KOPT-K1 (cell line): ENCODE measurements around the gene DNASE1L1.

Source experiments
- H3K27ac ChIP-seq: fragments of 200-600 bp; sonication (generic); 2 replicates; pipeline ENCODE4 v1.5.1; 2016; ENCODE audit warnings: antibody characterized with exemption, mild to moderate bottlenecking, low read depth, low read length; ENCODE audit not compliant: poor library complexity, severe bottlenecking
- H3K36me3 ChIP-seq: fragments of 200-600 bp; sonication (generic); 2 replicates; pipeline ENCODE4 v1.5.1; 2017; ENCODE audit warnings: antibody characterized with exemption, mild to moderate bottlenecking, low read length, moderate library complexity; ENCODE audit not compliant: insufficient read depth
- H3K9me3 ChIP-seq: fragments of 200-600 bp; sonication (generic); 2 replicates; pipeline ENCODE4 v1.5.1; 2017; ENCODE audit warnings: antibody characterized with exemption, low read length, mild to moderate bottlenecking; ENCODE audit not compliant: insufficient read depth, poor library complexity, severe bottlenecking

The DNASE1L1 gene

GRCh38 chrX:154362085-154362742 is 46.8 kb downstream of the DNASE1L1 start:
- peaks cover 97% of the 10 kb centered on the region for H3K36me3 ChIP-seq
- no peak overlapping the region for H3K27ac ChIP-seq

GRCh38 chrX:154360155-154360713 is 48.8 kb downstream of the DNASE1L1 start:
- Histone ChIP-seq H3K27ac (no peak overlapping the region), H3K36me3 (peaks cover 93% of the 10 kb centered on the region), H3K9me3 (no peaks in the 10 kb centered on the region)

More at GRCh38 chrX:154362085-154362742, 46.8 kb downstream of the DNASE1L1 start:
- no peaks in the 10 kb centered on the region for H3K9me3 ChIP-seq

DNA sequence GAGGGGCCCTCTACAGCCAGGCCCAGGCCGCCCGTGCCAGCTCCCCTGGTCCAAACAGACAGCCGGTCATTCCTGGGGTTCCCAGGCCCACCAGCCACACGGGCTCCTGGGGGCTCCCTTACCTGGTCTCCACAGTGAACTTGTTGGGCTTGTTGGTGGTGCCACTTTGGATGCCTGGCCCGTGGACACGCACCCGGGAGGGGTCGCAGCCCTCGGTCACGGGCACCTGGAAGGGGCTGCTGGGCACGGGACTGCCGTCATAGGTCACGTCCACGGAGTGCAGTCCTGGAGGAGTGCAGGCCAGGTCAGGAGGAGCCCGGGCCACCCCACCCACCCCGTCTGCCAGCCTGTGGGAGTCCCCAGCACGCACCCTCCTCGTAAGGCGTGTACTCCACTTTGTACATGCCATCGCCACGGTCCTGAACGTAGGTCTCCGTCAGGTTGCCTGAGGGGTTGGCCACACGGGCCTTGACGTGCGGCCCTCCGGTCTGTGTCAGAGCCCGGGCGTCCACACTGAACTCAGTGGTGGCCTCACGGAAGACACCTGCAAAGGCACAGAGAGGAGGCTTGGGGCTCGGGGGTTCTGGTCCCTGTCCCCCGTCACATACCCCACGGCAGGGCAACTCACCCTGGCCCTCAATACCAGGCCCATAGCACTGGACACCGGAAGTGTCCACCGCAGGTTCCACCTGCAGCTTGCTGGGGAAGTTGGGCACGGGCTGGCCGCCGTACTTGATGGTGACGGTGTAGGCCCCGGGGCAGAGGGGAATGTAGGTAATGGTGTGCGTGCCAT is 49.5 kb downstream of the DNASE1L1 start:
- H3K36me3 ChIP-seq, result peaks cover 93% of the 10 kb centered on the region
- no peak overlapping the region for H3K27ac ChIP-seq
- no peaks in the 10 kb centered on the region for H3K9me3 ChIP-seq

DNA sequence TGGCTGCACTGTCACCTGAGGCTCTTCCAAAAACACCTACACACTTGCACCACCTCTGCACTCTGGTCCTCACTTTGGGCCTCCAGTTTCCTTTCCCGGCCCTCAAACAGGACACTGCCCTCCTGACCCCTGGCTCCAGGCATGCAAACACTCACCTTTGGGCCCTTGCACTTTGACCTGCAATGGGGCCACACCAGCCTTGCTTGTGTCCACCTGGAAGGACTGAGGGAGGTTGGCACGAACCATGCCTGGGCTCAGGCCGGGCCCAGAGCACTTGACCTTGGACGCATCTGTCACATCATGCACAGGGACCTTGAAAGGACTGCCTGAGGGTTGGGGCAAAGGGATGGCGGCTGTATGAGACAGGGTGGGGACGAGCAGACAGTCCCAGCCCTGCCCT is 50.2 kb downstream of the DNASE1L1 start:
- no peaks in the 10 kb centered on the region for H3K9me3 ChIP-seq
- no peak overlapping the region for H3K27ac ChIP-seq
- peaks cover 93% of the 10 kb centered on the region for H3K36me3 ChIP-seq

GRCh38 chrX:154358011-154358410 is 51.0 kb downstream of the DNASE1L1 start:
- Histone ChIP-seq H3K36me3 (peaks cover 94% of the 10 kb centered on the region), H3K27ac (no peak overlapping the region), H3K9me3 (no peaks in the 10 kb centered on the region)

DNA sequence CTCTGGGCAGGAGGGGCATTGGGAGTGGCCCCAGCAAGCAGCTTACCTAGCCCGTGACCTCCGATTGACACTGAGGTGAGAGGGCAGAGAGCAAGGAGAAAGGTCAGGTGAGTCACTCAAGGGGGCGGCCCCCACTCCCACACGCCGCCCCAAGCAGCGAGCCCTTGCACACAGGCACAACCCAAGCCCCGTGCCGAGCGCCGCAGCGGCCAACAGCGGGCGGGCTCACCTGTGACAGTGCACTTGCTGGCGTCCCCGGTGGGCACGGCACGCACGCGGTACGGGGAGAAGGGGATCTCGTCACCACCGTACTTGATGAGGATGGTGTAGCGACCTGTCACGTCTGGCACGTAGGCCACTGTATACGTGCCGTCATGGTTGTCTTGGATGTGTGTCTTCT is 51.8 kb downstream of the DNASE1L1 start:
- H3K27ac ChIP-seq, result no peak overlapping the region
- peaks cover 94% of the 10 kb centered on the region for H3K36me3 ChIP-seq
- no peaks in the 10 kb centered on the region for H3K9me3 ChIP-seq

- H3K36me3 ChIP-seq, result peaks cover 94% of the 10 kb centered on the region
- no peak overlapping the region for H3K27ac ChIP-seq
These were observed 52.5 kb downstream of the DNASE1L1 start for GRCh38 chrX:154356596-154356995.

DNA sequence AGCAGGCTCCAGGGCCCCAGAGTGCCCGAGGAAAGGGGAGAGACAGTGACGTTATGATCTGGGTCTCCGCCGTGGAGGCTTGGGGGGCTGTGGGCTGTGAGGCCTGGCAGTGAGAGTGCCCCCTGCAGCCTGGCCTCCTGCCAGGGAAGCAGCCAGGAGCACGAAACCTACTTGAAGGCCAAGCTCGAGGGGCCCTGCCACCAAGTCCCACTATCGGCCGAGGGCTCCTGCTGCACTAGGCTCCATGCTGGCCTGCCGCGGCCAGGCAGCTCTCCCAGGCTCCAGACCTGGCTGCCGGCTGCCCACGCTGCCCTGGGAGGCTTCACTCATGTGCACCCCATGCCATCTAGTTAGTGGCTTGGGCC is 53.3 kb downstream of the DNASE1L1 start:
- H3K9me3 ChIP-seq, result no peaks in the 10 kb centered on the region

More at GRCh38 chrX:154356596-154356995, 52.5 kb downstream of the DNASE1L1 start:
- H3K9me3 ChIP-seq, result no peaks in the 10 kb centered on the region

DNA sequence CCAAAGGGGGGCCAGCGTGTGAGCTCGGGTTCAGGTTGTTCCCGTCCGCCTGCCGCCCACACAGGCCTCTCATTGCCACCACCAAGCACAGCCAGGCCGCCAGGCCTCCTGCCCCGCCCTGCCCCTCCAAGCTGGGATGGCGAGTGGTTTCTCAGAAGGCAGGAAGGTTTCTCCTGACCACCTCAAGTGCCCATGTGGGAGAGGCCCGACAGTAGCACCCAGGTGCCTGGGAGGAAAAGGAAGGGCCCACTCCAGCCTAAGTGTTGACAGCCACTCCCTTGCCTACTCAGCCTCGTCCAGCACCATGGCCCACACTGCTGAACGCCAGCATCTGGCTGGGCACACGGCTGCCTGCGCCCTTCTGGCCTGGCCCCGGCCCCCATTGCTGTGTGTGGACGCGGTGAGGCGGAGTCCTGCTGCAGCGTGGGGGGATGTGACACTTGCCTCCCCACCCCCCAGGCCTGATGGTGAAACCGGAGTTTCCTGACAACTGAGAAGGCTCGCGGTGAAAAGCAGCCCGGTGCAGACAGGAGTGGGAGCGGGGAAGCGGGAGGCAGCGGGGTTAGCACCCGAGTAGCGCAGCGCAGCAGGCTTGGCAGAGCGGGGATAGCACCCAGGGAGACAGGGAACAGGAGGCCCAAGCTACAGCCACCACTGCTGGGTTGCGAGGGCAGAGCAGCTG is 53.8 kb downstream of the DNASE1L1 start:
- H3K27ac ChIP-seq, result no peak overlapping the region
- H3K9me3 ChIP-seq, result no peaks in the 10 kb centered on the region
- H3K36me3 ChIP-seq, result peaks cover 96% of the 10 kb centered on the region

More for the DNA sequence above, 53.3 kb downstream of the DNASE1L1 start:
- Histone ChIP-seq H3K36me3 (peaks cover 96% of the 10 kb centered on the region), H3K27ac (no peak overlapping the region)

GRCh38 chrX:154354516-154354915 is 54.5 kb downstream of the DNASE1L1 start:
- H3K27ac ChIP-seq, result no peak overlapping the region
- no peaks in the 10 kb centered on the region for H3K9me3 ChIP-seq
- H3K36me3 ChIP-seq, result peaks cover 96% of the 10 kb centered on the region

- no peak overlapping the region for H3K27ac ChIP-seq
- H3K9me3 ChIP-seq, result no peaks in the 10 kb centered on the region
- H3K36me3 ChIP-seq, result peaks cover 96% of the 10 kb centered on the region
These were observed 55.0 kb downstream of the DNASE1L1 start for GRCh38 chrX:154354013-154354412.

DNA sequence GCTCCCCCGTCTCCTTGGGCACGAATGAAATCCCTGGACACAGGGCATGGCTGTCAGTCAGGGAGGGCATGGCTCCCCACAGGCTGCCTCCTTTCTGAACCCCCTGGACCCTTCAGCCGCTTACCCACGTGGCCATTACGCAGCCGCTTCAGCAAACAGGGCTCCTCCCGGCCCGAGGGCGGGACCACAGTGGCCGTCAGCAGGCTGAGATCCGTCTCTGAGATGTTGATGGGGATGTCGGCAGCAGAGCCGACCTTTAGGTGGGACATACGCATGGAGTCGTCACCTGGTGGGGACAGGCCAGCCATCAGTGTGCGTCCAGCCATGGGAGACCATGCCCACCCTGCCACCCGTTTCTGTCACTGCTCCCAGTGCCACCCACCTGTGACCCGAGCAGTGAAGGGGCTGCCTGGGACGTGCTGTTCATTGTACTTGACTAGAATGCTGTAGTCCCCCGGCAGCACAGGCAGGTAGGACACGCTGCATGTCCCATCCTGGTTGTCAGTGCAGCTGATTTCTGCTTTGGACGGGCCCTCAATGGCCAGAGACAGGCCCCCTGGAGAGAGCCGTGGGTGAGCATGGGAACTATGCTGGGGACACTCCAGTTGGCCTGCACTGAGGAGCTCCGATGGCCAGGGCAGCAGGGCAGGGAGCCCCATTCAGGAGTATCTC is 55.7 kb downstream of the DNASE1L1 start:
- peaks cover 96% of the 10 kb centered on the region for H3K36me3 ChIP-seq

GRCh38 chrX:154352466-154352865 is 56.6 kb downstream of the DNASE1L1 start:
- Histone ChIP-seq H3K36me3 (peaks cover 91% of the 10 kb centered on the region), H3K27ac (no peak overlapping the region), H3K9me3 (no peaks in the 10 kb centered on the region)

More for the DNA sequence above, 55.7 kb downstream of the DNASE1L1 start:
- no peak overlapping the region for H3K27ac ChIP-seq
- no peaks in the 10 kb centered on the region for H3K9me3 ChIP-seq

GRCh38 chrX:154352012-154352401 is 57.0 kb downstream of the DNASE1L1 start:
- Histone ChIP-seq H3K27ac (no peak overlapping the region), H3K9me3 (no peaks in the 10 kb centered on the region), H3K36me3 (peaks cover 86% of the 10 kb centered on the region)
